Fibroblast of skin of back (primary cell): ENCODE results near the gene TAGAP.
A peak's percentile ranks its signal among the peaks of the same experiment; 100 is the strongest.
"Not testable (repeated sequence)": the region's sequence is repeated elsewhere in the genome, so short reads cannot be mapped to it uniquely, and the experiment has no call there.

Experiments used
- DNase-seq: peaks from one replicate; pipeline ENCODE4 v3.0.0-alpha.2; 2013

TAGAP gene

DNA sequence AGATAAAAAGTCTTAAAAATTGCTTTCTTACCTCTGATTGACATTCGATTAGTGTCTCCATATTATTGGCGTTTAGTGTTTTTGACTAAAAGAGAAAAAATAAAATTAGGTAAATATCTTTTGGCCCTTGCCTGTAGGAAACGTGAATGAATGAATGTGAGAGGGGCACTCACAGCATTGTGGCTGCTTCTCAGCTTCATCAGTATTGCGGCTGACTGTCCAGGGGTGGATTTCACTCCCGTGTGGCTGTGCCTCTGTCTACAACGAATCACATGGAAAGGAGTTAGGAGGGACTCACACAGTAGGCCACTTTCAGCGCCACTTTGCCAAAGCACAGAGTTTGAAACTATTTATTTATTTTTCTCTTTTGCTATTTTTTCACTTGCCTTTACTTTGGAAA is 844 bp downstream of the TAGAP start:
- DNase-seq: no peak

DNA sequence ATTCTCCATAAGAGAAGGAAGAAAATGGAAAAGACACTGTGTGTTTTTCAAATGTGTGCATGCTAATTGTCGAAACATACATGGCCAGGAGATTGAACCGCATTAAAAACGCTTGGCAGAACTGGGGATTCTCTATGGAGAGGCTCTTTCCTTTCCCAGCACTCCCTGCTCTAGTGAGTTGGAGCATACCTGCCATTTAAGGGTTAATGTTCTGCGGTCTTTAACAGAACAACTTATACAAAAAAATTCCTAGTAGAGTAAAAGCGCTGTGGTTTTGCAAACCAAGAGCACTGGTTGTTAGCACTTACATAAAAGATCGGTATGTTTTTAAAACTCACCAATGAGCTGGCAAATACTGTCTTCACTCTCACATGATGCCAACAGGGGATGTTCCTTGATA is 1.5 kb downstream of the TAGAP start:
- DNase-seq: peak; percentile 25

DNA sequence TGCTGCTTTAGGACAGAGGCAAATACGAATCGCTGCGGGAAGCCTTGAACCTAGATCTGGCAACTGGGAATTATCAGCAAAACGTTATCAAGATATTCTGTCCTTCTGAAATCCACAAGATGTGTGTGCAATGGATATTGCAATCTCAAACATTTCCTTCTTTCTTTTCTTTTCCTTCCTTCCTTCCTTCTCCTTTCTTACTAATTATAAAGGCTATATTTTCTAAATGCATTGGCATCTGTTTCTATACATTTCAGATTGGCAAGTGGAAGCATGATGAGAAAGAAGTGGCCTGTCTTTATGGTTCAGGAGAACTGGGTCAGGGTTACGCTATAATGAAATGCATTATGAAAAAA is 2.0 kb downstream of the TAGAP start:
- no peak for DNase-seq

DNA sequence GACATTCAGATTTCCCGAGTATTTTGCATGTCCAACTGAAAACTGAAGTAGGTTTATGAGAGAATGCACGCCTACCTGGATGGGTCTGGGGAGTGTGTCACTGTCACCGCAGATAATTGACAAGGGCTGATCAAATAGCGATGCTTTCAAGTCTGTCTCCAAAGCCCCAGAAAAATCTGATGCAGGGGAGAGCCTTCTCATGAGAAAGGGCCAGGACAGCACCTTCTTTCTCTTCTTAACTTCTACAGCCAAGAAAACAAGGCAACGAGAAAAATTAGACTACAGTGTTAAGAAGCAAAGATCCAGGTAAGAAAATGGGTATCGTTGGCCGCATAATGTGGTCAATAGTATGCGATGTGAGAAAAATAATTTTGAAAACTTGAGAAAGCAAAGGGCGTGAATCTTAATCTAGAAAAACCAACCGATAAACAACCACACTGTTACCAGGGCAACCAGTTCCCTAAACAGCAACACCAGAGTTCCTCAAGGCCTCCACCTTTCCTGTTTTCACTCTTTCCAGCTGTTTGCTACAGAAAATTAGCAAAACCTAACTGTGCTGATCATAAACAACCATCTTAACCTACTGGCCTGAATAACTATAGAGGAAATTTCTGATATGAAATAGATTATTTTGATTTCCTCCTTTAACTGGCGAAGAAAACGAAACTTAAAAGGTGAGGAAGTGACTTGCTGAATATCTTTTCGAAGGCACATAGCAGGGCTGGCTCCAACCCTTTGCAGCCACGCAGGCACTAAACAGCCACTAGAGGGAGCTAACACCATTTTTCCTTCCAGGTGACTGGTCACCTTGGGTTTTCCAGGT is 2.6 kb downstream of the TAGAP start:
- DNase-seq: peak; percentile 49

DNA sequence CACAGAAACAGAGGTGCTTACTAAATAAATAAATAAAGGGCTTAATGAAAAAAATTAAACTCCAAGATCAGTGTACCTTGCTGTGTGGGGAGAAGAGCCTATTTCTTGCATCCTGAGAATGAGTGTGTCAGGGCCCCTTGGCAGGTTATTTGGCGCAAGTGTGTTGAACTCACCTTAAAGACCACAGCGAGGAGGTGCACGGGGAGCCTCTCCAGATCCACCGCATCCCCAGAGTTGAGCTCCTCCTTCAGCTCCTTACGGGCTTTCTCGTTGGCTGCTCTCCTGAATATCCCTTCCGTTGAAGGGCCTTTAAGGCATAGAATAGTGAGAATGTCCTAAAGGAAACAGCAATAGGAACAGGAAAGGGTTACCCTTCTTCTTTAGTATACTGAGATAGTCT is 3.6 kb downstream of the TAGAP start:
- no peak for DNase-seq

DNA sequence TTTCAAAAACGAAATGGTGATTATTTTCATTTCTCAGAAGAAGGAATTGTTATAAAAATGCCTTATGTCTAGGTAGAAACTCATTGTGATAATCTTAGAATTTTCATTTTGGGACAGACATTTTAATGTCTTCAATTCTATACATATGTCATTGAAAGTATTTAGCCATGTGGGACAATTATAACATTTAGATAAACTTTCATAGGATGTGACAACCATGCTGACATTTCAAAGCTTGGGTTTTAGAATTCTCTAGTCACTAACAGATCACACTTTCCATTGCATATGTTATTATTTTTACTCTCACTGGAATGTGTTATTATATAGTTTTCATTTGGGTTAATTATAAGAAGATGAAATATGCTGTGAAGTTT is 4.9 kb downstream of the TAGAP start:
- DNase-seq: no peak

DNA sequence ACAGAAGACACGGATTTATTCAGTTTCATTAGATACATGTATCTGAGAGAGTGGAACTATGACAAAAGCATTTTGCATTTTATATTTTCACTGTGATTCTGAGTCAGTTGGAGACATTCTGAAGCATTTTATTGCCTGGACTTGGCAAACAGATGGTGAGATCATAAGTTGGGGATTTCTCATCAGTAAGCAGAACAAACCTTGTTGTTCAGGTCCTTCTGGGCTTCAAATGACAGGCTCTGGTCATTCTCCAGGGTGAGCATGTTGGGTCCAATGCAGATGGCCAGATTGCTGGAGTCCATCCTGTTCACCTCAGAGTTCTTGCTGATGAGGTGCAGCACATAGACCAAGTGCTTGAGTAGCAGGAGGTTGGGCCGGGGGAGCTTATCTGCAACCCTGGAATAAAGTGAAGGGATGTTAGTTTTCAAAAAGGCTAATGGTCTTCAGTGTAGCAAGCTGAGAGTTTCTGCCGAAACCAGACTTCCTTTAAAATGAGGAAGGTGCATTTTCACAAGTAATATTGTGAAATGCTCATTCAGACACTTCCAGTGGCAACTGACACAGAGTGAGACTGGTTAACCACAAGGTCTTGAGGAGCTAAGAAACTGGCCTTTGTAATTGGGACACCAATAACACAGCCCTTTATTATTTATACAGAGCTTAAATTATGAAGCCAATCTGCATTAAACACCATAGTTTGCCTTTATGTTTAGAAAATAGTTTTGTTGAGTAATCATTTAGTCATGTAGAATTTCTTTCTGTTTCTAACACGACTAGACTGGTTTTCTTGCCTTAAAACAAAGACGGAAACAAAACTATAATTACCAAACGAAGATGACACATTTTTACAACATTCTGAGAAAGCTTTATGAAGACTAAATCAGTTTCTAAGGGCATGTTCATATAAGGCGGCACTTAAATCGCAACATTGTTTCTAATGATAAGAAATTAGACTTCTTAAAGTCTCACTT is 5.6 kb downstream of the TAGAP start:
- DNase-seq: peak; percentile 33

DNA sequence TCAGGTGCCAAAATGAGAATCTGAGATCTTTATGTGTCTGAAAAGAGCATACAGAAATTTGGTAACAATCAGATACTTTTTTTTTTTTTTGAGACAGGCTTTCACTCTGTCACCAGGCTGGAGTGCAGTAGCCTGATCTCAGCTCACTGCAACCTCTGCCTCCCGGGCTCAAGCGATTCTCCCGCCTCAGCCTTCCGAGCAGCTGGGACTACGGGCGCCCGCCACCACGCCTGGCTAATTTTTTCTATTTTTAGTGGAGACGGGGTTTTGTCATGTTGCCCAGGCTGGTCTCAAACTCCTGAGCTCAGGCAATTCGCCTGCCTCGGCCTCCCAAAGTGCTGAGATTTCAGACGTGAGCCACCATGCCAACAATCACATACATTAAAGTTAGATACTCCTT is 6.5 kb downstream of the TAGAP start:
- not testable (repeated sequence) for DNase-seq

DNA sequence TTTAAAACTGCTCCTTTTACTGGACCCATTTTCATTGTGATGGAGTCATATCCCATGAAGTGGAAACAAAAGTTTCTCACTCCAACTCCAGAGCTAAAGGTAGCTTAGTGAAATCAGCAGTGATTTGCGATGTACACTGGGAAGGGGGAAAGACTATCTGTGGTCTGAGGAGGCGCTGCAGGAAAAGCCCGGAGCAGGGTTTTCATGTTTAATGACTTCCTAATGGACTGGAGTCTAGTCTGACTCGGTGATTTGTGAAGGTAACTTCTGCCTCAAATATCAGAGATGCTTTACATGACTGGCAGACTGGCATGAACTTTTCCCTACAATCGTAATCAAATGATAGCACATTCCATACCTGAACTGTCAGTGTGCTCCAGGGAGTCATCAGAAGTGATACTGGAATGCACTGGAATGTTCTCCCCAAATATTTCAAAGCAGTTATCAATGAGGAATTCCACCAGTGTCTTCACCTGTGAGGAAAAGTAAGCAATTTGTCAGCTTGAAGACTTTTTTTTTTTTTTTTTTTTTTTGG is 7.0 kb downstream of the TAGAP start:
- no peak for DNase-seq

DNA sequence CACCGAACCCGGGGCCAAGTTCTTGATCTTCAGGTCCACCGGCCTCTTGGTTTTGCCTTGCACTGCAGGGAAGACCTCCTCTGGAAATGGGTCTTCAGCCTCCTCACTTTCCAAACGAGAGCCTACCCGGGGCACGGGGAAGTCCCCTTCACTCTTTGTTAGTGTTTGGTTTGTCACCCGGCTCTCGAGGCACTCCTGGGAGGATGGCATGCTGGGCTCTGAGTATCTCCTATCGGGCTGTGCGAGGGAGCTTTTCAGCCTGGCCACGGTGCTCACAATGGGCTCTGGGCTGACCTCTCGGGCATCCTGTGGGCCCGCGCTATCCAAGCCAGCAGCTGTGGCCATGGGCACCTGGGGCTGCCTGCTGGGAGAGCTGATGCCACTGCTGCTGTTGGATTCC is 8.1 kb downstream of the TAGAP start:
- DNase-seq: no peak

DNA sequence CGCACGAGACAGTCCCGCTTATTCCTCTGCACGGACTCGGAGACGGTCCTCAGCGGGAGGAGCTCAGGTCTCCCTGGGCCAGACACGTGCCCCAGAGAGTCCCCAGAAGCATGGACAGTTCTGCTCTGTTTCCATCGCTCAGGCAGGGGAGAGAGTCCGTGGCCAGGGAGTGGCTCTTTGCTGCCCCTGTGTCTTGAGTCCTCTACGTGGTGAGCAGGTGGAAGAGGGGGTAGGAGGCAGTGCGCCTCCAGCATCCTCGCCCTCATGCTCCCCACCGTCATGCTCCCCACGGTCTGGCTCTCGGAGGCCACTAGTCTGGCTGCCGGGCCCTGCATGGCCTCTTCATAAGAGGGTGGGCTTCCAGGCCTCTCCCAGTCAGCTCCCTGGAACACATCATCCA is 8.9 kb downstream of the TAGAP start:
- no peak for DNase-seq

DNA sequence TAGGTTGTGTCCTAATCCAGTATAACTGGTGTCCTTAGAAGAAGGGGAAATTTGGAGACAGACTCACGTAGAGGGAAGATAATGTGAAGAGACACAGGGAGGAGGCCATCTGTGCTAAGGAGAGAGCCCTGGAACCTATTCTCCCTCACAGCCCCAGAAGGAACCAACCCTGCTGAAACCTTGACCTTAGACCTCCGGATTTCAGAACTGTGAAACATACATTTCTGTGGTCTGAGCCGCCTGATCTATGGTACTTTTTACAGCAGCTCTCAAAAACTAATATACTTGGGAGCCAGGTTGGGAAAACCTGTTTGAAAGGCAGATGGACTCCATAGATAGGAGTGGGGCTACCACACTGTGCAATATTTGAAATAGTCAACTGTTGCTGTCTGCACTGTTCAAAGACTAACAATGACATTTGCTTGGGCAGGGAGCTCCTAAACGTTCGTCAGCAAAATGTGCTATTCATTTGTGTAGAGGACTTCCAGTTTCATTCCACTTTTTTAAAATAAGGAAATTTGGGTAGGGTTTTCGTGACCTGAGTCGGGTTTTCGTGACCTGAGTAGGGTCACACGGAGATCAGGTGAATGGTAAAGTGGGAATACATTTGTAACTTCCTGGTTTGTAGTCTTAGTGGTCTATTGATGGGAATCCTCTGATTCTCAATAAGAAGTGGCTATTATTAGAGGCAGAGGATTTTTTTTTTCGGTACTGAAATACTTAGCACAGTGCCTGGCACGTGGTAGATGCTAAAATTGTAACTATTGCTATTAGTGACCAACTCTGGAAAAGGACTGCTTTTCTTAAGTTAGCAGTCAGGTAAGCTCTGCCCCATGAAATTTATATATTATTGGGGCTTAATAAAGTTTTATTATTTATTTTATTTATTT is 11.4 kb downstream of the TAGAP start:
- no peak for DNase-seq

DNA sequence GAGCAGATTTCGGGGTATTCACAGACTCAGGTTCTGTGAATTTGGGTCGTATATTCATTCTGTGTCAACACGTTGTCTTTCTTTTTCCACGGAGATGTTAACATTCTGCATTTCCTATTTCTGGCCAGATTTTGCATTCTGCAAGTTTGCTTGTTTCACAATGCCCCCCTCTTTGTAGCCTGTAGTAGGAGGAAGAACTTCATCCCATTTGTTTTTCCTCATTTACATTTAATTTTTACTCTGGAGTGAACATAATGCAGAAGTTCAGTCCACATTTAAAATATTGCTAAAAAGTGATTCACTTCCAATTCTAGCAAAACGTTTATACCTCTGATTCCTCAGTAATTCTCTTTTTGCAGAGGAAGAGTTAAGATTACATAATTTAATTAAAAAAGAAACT is 12.9 kb downstream of the TAGAP start:
- no peak for DNase-seq

DNA sequence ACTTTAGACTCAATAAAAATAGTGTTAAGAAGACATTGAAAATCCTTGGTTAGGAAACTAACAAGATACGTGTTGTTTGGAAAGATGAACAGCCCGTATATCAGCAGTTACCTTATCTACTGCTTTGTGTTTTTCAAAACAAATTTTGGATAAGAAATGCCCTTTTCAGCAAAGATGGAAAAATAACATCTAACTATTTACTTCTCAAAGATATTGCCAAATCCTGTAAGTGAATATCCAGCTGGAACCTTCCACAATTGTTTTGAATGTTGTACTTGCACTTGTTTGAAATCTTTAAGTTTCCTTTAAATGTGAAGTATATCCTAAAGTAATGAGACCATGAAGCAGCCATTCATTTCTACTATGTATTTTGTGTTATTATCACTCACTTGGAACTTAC is 14.6 kb downstream of the TAGAP start:
- DNase-seq: no peak

DNA sequence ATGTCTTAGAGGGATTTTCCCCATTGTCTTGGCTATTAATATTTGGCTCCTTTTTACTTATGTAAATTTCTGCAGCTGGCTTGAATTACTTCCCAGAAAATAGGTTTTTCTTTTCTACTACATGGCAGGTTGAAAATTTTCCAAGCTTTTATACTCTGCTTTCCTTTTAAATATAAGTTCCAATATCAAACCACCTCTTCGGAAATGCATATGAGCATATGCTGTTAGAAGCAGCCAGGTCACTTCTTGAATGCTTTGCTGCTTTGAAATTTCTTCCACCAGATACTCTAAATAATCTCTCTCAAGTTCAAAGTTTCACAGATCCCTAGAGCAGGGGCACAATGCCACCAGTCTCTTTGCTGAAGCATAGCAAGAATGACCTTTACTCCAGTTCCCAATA is 19.6 kb downstream of the TAGAP start:
- DNase-seq: not testable (repeated sequence)

DNA sequence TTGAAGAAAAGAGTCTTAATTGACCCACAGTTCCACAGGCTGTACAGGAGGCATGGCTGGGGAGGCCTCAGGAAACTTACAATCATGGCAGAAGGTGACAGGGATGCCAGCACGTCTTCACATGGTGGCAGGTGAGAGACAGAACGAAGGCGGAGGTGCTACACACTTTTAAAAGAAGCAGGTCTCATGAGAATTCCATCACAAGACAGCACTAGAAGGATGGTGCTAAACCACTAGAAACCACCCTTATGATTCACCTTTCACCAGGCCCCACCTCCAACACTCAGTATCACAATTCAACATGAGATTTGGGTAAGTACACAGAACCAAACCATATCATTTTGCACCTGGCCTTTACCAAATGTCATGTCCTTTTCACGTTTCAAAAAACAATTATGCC is 20.9 kb downstream of the TAGAP start:
- no peak for DNase-seq

DNA sequence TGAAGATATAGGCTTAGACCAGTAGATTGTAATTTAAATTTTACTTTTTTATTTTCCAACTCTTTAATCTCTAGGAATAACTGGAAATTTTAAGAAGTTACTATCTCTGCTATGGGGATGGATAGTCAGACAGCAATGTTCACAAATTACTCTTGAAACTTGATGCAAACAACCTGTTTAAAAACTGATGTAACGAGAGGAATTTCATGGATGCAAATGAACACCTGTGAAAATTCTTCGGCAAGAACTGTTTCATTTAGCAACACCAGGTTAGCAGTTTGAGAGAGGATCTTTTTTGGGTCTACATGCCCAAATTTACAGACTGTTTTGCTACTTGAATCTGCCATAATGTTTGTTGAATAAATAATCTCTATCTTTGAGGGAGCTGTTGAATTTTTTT is 24.8 kb downstream of the TAGAP start:
- no peak for DNase-seq

DNA sequence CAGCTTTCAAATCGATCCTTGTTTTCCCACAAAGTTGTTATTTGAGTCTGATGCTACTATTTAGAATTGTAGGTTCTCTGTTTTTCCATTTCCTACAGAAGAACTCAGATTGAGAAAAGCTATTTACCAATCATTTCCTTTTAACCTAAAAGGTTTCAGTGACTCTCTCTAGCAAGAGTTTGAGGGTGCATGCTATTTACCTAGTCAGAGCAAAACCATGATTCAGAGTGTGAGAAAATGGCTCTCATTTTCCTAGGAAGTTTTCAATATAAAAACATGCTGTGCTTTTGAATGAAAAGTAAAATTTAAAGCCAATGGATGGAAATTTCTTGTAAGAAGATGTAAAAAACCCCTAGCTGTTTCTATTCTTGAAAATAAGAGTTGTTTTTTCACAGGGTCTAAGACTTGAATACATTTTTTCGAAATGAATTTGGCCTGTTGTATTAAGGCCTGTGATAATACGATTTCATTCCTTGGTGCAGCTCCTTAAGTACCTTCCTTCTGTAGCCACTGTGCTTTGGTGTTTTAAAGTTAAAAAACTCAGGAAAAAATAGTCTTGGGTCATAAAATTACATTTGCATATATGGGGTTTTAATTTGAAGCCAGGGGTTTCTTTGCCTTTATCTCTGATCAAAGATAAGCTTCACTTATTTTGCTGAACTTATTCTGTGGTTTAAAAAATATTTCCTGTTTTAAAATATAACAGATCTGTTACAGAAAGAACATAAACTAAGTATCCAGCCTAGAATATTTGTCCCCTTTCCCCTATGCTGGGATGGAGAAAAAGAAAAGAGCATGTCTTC is 26.8 kb downstream of the TAGAP start:
- no peak for DNase-seq

DNA sequence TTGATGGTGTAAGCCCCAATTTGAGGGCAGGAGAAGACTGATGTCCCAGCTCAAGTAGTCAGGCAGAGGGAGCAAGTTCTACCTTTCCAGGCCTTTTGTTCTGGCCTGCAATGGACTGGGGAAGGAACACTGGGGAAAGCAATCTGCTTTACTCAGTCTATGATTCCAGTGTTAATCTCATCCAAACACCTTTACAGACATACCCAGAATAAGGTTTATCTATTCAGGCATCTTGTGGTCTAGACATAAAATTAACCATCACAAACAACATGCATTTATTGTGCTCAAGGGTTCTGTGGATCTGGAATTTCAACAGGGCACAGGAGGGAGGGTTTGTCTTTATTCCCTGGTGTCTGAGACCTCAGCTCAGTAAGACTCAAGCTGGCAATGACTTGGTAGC is 30.4 kb downstream of the TAGAP start:
- DNase-seq: no peak

DNA sequence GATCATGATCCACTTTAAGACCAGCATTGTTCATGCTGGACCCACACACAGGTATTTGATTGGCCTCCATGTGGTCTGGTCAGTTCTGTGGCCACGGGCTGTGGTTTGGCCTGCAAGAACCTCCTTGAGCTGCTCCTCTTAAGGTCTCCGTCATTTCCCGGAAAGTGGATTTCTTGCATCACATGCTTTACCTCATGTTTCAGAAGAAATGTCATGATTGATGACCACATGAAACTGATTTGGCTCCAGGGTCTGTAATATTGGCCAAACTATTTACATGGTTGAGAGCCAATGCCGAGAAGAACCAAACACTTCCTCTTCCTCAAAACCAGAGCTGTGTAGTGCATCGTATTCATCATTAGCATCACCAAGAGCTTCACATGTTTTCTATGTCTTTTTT is 31.6 kb downstream of the TAGAP start:
- DNase-seq: no peak

DNA sequence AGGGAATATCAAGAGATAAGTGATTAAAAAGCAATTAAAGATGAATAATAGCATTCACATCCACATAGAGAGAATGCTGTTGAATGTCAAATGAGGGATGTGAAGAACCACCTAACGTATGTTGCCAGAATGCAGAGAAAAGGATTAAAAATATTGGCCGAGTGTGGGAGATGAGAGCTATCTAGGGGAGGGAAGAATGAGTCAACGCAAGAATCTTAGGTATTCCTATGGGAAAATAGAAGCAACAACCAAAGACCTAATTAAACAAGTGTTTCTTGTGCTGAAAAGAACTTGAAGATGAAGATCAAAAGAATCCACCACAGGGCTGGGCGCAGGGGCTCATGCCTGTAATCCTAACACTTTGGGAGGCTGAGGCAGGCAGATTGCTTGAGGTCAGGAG is 32.6 kb downstream of the TAGAP start:
- DNase-seq: peak; percentile 36
